ENCODE results near the gene ALKAL2.

ALKAL2 gene

GRCh38 chr2:310994-311393 lies 23.1 kb upstream of the ALKAL2 start:
- TF ChIP-seq CTCF (IDR thresholded peaks at IDR 0.05; ENCODE audit: poor library complexity, severe bottlenecking), result no peak
- no peak overlapping the region for H3K4me3 ChIP-seq (ENCODE audit: severe bottlenecking)
- H3K4me1 ChIP-seq (ENCODE audit: insufficient read depth, poor library complexity, severe bottlenecking), result no peaks in the 10 kb centered on the region
- H3K27me3 ChIP-seq (ENCODE audit: insufficient read depth, poor library complexity, severe bottlenecking), result no peaks in the 10 kb centered on the region
- no peaks in the 10 kb centered on the region for H3K36me3 ChIP-seq (ENCODE audit: low read depth)
- ATAC-seq (ENCODE audit: low read depth) (no peak), DNase-seq (ENCODE audit: low spot score) (no peak)
- H3K9me3 ChIP-seq (ENCODE audit: severe bottlenecking), result no peaks in the 10 kb centered on the region
- H3K27ac ChIP-seq (ENCODE audit: poor library complexity, severe bottlenecking), result no peak overlapping the region

GRCh38 chr2:309954-310510 lies 22.1 kb upstream of the ALKAL2 start:
- no peak overlapping the region for H3K27ac ChIP-seq (ENCODE audit: poor library complexity, severe bottlenecking)
- H3K4me3 ChIP-seq (ENCODE audit: severe bottlenecking), result no peak overlapping the region
- no peak for ATAC-seq (ENCODE audit: low read depth)
- H3K27me3 ChIP-seq (ENCODE audit: insufficient read depth, poor library complexity, severe bottlenecking), result no peaks in the 10 kb centered on the region
- no peaks in the 10 kb centered on the region for H3K9me3 ChIP-seq (ENCODE audit: severe bottlenecking)
- no peaks in the 10 kb centered on the region for H3K36me3 ChIP-seq (ENCODE audit: low read depth)
- no peak for DNase-seq (ENCODE audit: low spot score)
- H3K4me1 ChIP-seq (ENCODE audit: insufficient read depth, poor library complexity, severe bottlenecking), result no peaks in the 10 kb centered on the region
- TF ChIP-seq CTCF (IDR thresholded peaks at IDR 0.05; ENCODE audit: poor library complexity, severe bottlenecking), result no peak

- Histone ChIP-seq H3K36me3 (ENCODE audit: low read depth) (no peaks in the 10 kb centered on the region), H3K4me1 (ENCODE audit: insufficient read depth, poor library complexity, severe bottlenecking) (no peaks in the 10 kb centered on the region), H3K4me3 (ENCODE audit: severe bottlenecking) (no peak overlapping the region), H3K9me3 (ENCODE audit: severe bottlenecking) (no peaks in the 10 kb centered on the region), H3K27me3 (ENCODE audit: insufficient read depth, poor library complexity, severe bottlenecking) (no peaks in the 10 kb centered on the region), H3K27ac (ENCODE audit: poor library complexity, severe bottlenecking) (no peak overlapping the region)
- ATAC-seq (ENCODE audit: low read depth), result no peak
- TF ChIP-seq CTCF (IDR thresholded peaks at IDR 0.05; ENCODE audit: poor library complexity, severe bottlenecking), result no peak
- DNase-seq (ENCODE audit: low spot score), result no peak
Observed at GRCh38 chr2:309148-309953, 21.5 kb upstream of the ALKAL2 start.

GRCh38 chr2:305366-305765 lies 17.5 kb upstream of the ALKAL2 start:
- no peaks in the 10 kb centered on the region for H3K27me3 ChIP-seq (ENCODE audit: insufficient read depth, poor library complexity, severe bottlenecking)
- ATAC-seq (ENCODE audit: low read depth), result no peak
- H3K27ac ChIP-seq (ENCODE audit: poor library complexity, severe bottlenecking), result no peak overlapping the region
- no peak overlapping the region for H3K4me3 ChIP-seq (ENCODE audit: severe bottlenecking)
- no peaks in the 10 kb centered on the region for H3K4me1 ChIP-seq (ENCODE audit: insufficient read depth, poor library complexity, severe bottlenecking)
- TF ChIP-seq CTCF (IDR thresholded peaks at IDR 0.05; ENCODE audit: poor library complexity, severe bottlenecking), result no peak
- DNase-seq (ENCODE audit: low spot score), result no peak
- H3K36me3 ChIP-seq (ENCODE audit: low read depth), result no peaks in the 10 kb centered on the region
- H3K9me3 ChIP-seq (ENCODE audit: severe bottlenecking), result no peaks in the 10 kb centered on the region

GRCh38 chr2:296354-296753 lies 8.5 kb upstream of the ALKAL2 start:
- TF ChIP-seq CTCF (IDR thresholded peaks at IDR 0.05; ENCODE audit: poor library complexity, severe bottlenecking), result no peak
- Histone ChIP-seq H3K4me3 (ENCODE audit: severe bottlenecking) (no peak overlapping the region), H3K27ac (ENCODE audit: poor library complexity, severe bottlenecking) (no peak overlapping the region), H3K27me3 (ENCODE audit: insufficient read depth, poor library complexity, severe bottlenecking) (peaks cover 4% of the 10 kb centered on the region), H3K36me3 (ENCODE audit: low read depth) (no peaks in the 10 kb centered on the region), H3K9me3 (ENCODE audit: severe bottlenecking) (no peaks in the 10 kb centered on the region), H3K4me1 (ENCODE audit: insufficient read depth, poor library complexity, severe bottlenecking) (no peaks in the 10 kb centered on the region)
- no peak for DNase-seq (ENCODE audit: low spot score)
- no peak for ATAC-seq (ENCODE audit: low read depth)
